Measurements from ENCODE around the gene CDK13.

CDK13 gene

GRCh38 chr7:40148671-40149070, 198.6 kb downstream of the CDK13 start:
- no peak for DNase-seq (ENCODE audit: low spot score)
